Vagina (tissue), 2 donors: ENCODE measurements around the gene PCSK6.

ENCODE experiments used
- CTCF ChIP-seq, 3 experiments: fragments of 450-650 bp in 2 of 3; fragments of 200-600 bp in 1 of 3; sonication (generic) in 1 of 3; IDR thresholded peaks; one replicate each; pipeline ENCODE4 v1.5.1; 2017 to 2019; ENCODE audit warnings: antibody characterized with exemption in 3 of 3, mild to moderate bottlenecking in 2 of 3, moderate library complexity in 2 of 3
- POLR2A ChIP-seq, 2 donors: fragments of 450-650 bp; IDR thresholded peaks; one replicate each; pipeline ENCODE4 v1.6.1; 2017; ENCODE audit warnings: antibody characterized with exemption in 2 of 2, mild to moderate bottlenecking in 2 of 2, moderate library complexity in 2 of 2
- POLR2AphosphoS5 ChIP-seq, 2 donors: sonication (generic); formaldehyde crosslinking; IDR thresholded peaks; one replicate each; pipeline ENCODE4 v1.9.0; 2017; ENCODE audit warnings: antibody characterized with exemption in 2 of 2, mild to moderate bottlenecking in 2 of 2, low read depth in 1 of 2; ENCODE audit not compliant: insufficient read depth in 1 of 2

- TF ChIP-seq POLR2A (IDR thresholded peaks at IDR 0.05) (no peak), CTCF (IDR thresholded peaks at IDR 0.05) (no peak), POLR2AphosphoS5 (IDR thresholded peaks at IDR 0.05; ENCODE audit: insufficient read depth in 1 of 2, low read depth in 1 of 2) (peak; percentile 9 to 43)
These were observed 10.6 kb upstream of the PCSK6 start for GRCh38 chr15:101499863-101500713.
